Endodermal cell (in vitro differentiated cells): ENCODE results near the gene RASSF7. TPM values are rescaled to one million over a fixed set of nuclear protein-coding genes. Genes with fewer than 3 reads are reported as not detected.

ENCODE experiments used
- DNase-seq: peaks from one replicate; pipeline ENCODE4 v3.0.0-alpha.2; 2017
- H3K27ac ChIP-seq: 2 replicates; pipeline ENCODE4 v1.5.1; 2013; ENCODE audit warnings: mild to moderate bottlenecking, low read depth, low read length, moderate library complexity
- H3K27me3 ChIP-seq: 2 replicates; pipeline ENCODE4 v1.6.1; 2013; ENCODE audit warnings: mild to moderate bottlenecking, low read length, moderate library complexity; ENCODE audit not compliant: insufficient read depth, control insufficient read depth, poor library complexity, severe bottlenecking
- H3K36me3 ChIP-seq: 2 replicates; pipeline ENCODE4 v1.7.0; 2013; ENCODE audit warnings: mild to moderate bottlenecking, low read length, moderate library complexity; ENCODE audit not compliant: control insufficient read depth, insufficient read depth
- H3K4me1 ChIP-seq: one replicate; pipeline ENCODE4 v1.7.0; 2013; ENCODE audit warnings: low read length; ENCODE audit not compliant: control insufficient read depth, insufficient read depth
- H3K4me3 ChIP-seq: 2 replicates; pipeline ENCODE4 v1.5.1; 2013; ENCODE audit warnings: mild to moderate bottlenecking, low read length, moderate library complexity
- H3K9ac ChIP-seq: 2 replicates; pipeline ENCODE4 v1.6.1; 2013; ENCODE audit warnings: mild to moderate bottlenecking, low read length, moderate library complexity; ENCODE audit not compliant: poor library complexity, severe bottlenecking; ENCODE audit errors: extremely low read depth
- H3K9me3 ChIP-seq: 2 replicates; pipeline ENCODE4 v1.6.1; 2013; ENCODE audit warnings: mild to moderate bottlenecking, low read length, moderate library complexity; ENCODE audit not compliant: control insufficient read depth
- H3K27ac Mint-ChIP-seq: 2 replicates; pipeline ENCODE4 v1.8.0; 2020; ENCODE audit warnings: mixed read lengths
- H3K27me3 Mint-ChIP-seq: 2 replicates; pipeline ENCODE4 v1.8.0; 2021; ENCODE audit warnings: mild to moderate bottlenecking, mixed read lengths; ENCODE audit not compliant: insufficient read depth
- H3K36me3 Mint-ChIP-seq: 2 replicates; pipeline ENCODE4 v1.8.0; 2020; ENCODE audit warnings: low read depth, mixed read lengths
- H3K4me1 Mint-ChIP-seq: 2 replicates; pipeline ENCODE4 v1.8.0; 2020; ENCODE audit warnings: mixed read lengths
- H3K4me3 Mint-ChIP-seq: 2 replicates; pipeline ENCODE4 v1.8.0; 2020; ENCODE audit warnings: mild to moderate bottlenecking, moderate library complexity, mixed read lengths
- H3K9me3 Mint-ChIP-seq: 2 replicates; pipeline ENCODE4 v1.8.0; 2020; ENCODE audit warnings: mild to moderate bottlenecking, mixed read lengths
- WGBS, 2 experiments: methylation state at CpG; one replicate each; pipeline versions ENCODE4 v1.1.5 to v1.1.7; 2013; ENCODE audit warnings: missing lambda C conversion rate in 2 of 2, mixed read lengths in 1 of 2; ENCODE audit not compliant: insufficient coverage in 1 of 2, insufficient read length in 1 of 2; 5-methylcytosine and 5-hydroxymethylcytosine counted together
- total RNA-seq, 2 donors: library from RNA; stranded (reverse); fragmentation: NEBNext Ultra II Directional in 1 of 2; extraction: Animal tissue kit (Norgen Biotek cat#: 25700) in 1 of 2; gene quantifications; 2 replicates in 1 of 2; 3 replicates in 1 of 2; pipeline ENCODE4 v1.2.1, GENCODE V29; 2021
- TF ChIP-seq, protein P1 (sequence below): fragments of 200-600 bp; sonication (generic); conservative IDR thresholded peaks from 2 replicates; pipeline ENCODE4 v1.5.0; 2021; ENCODE audit warnings: antibody characterized with exemption, mild to moderate bottlenecking

RASSF7 gene
- total RNA-seq, 2 donors from 2014 or later: 34.2 to 36.3 TPM

GRCh38 chr11:539971-540481 is 20.7 kb upstream of the RASSF7 start:
- Mint-ChIP-seq H3K9me3 (peaks cover 1% of the 10 kb centered on the region), H3K4me1 (peaks cover 2% of the 10 kb centered on the region), H3K36me3 (peaks cover 7% of the 10 kb centered on the region), H3K27ac (no peak overlapping the region), H3K4me3 (no peak overlapping the region), H3K27me3 (peaks cover 9% of the 10 kb centered on the region)
- TF ChIP-seq, protein P1, sequence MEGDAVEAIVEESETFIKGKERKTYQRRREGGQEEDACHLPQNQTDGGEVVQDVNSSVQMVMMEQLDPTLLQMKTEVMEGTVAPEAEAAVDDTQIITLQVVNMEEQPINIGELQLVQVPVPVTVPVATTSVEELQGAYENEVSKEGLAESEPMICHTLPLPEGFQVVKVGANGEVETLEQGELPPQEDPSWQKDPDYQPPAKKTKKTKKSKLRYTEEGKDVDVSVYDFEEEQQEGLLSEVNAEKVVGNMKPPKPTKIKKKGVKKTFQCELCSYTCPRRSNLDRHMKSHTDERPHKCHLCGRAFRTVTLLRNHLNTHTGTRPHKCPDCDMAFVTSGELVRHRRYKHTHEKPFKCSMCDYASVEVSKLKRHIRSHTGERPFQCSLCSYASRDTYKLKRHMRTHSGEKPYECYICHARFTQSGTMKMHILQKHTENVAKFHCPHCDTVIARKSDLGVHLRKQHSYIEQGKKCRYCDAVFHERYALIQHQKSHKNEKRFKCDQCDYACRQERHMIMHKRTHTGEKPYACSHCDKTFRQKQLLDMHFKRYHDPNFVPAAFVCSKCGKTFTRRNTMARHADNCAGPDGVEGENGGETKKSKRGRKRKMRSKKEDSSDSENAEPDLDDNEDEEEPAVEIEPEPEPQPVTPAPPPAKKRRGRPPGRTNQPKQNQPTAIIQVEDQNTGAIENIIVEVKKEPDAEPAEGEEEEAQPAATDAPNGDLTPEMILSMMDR: no peak
- no peaks in the 10 kb centered on the region for H3K4me1 ChIP-seq
- peak; percentile 53 for DNase-seq
- H3K4me3 ChIP-seq: no peak overlapping the region
- H3K27ac ChIP-seq: no peak overlapping the region
- 88 to 90% methylated on average over 7 to 8 of the region's 8 CpGs for WGBS, 2 experiments
- no peaks in the 10 kb centered on the region for H3K36me3 ChIP-seq
- H3K9ac ChIP-seq: no peak overlapping the region
- H3K27me3 ChIP-seq: no peaks in the 10 kb centered on the region
- H3K9me3 ChIP-seq: no peaks in the 10 kb centered on the region

- Mint-ChIP-seq H3K4me3 (no peak overlapping the region), H3K36me3 (peaks cover 10% of the 10 kb centered on the region), H3K27me3 (peaks cover 9% of the 10 kb centered on the region), H3K9me3 (peaks cover 1% of the 10 kb centered on the region), H3K4me1 (peaks cover 2% of the 10 kb centered on the region), H3K27ac (no peak overlapping the region)
- H3K4me3 ChIP-seq: no peak overlapping the region
- DNase-seq: peak; percentile 49
- H3K27ac ChIP-seq: no peak overlapping the region
- no peaks in the 10 kb centered on the region for H3K4me1 ChIP-seq
- H3K27me3 ChIP-seq: no peaks in the 10 kb centered on the region
- no peaks in the 10 kb centered on the region for H3K9me3 ChIP-seq
- H3K9ac ChIP-seq: no peak overlapping the region
- TF ChIP-seq, protein P1: no peak
- no peaks in the 10 kb centered on the region for H3K36me3 ChIP-seq
- 84 to 88% methylated on average over 10 to 23 of the region's 23 CpGs for WGBS, 2 experiments
These were observed 20.0 kb upstream of the RASSF7 start for GRCh38 chr11:540583-541432.

GRCh38 chr11:541433-541885 is 19.3 kb upstream of the RASSF7 start:
- Histone ChIP-seq H3K4me3 (no peak overlapping the region), H3K36me3 (no peaks in the 10 kb centered on the region), H3K4me1 (no peaks in the 10 kb centered on the region), H3K9me3 (no peaks in the 10 kb centered on the region), H3K9ac (no peak overlapping the region), H3K27me3 (no peaks in the 10 kb centered on the region), H3K27ac (no peak overlapping the region)
- Mint-ChIP-seq H3K4me3 (no peak overlapping the region), H3K27me3 (peaks cover 4% of the 10 kb centered on the region), H3K4me1 (peaks cover 2% of the 10 kb centered on the region), H3K27ac (no peak overlapping the region), H3K9me3 (peaks cover 2% of the 10 kb centered on the region), H3K36me3 (peaks cover 10% of the 10 kb centered on the region)
- TF ChIP-seq, protein P1: no peak
- no peak for DNase-seq
- 97% methylated on average over 17 of the region's 20 CpGs for WGBS, 2 experiments
